SK-N-SH (cell line): ENCODE measurements around the gene GABRA1. TPM values are rescaled to one million over a fixed set of nuclear protein-coding genes. Genes with fewer than 3 reads are reported as not detected.

Experiments
- CTCF ChIA-PET: fragments of 300-600, 350-600 bp; formaldehyde crosslinking; extraction: SDS; loops from one replicate; lab custom pipeline; 2021; lab: Yijun Ruan, JAX
- POLR2A ChIA-PET: fragments of 350-600 bp; sonication (Branson Sonifier 250); formaldehyde crosslinking; extraction: SDS; loops from one replicate; lab custom pipeline; 2020; ENCODE audit warnings: antibody characterized with exemption, inconsistent platforms; lab: Yijun Ruan, JAX
- DNase-seq: peaks from one replicate; pipeline ENCODE4 v3.0.0; 2012
- H2AFZ ChIP-seq: fragments of 200-600 bp; sonication (generic); 2 replicates; pipeline ENCODE4 v1.8.1; 2016; ENCODE audit warnings: antibody characterized with exemption, mild to moderate bottlenecking, low read depth
- H3F3A ChIP-seq: fragments of 200-600 bp; sonication (generic); replicated peaks from 2 replicates; pipeline ENCODE3; 2016; ENCODE audit warnings: antibody characterized with exemption, mild to moderate bottlenecking; ENCODE audit not compliant: insufficient read depth
- H3K27ac ChIP-seq, 2 experiments: fragments of 200-500 bp in 1 of 2; fragments of 200-600 bp in 1 of 2; sonication (Bioruptor generic) in 1 of 2; sonication (generic), shearing (Covaris generic) in 1 of 2; 2 replicates each; pipeline versions ENCODE4 v1.5.1 to v1.6.1; 2014 to 2016; ENCODE audit warnings: low read depth in 2 of 2, inconsistent platforms in 1 of 2, low read length in 1 of 2, mild to moderate bottlenecking in 1 of 2, mixed read lengths in 1 of 2
- H3K27me3 ChIP-seq: fragments of 200-600 bp; sonication (generic), shearing (Covaris generic); 2 replicates; pipeline ENCODE4 v1.6.1; 2016; ENCODE audit warnings: mixed run types; ENCODE audit not compliant: insufficient read depth
- H3K36me3 ChIP-seq, 2 experiments: fragments of 200-500 bp in 1 of 2; fragments of 200-600 bp in 1 of 2; sonication (Bioruptor generic) in 1 of 2; sonication (generic) in 1 of 2; replicated peaks in 1 of 2; 2 replicates each; pipeline versions ENCODE3 to v1.5.1; 2014 to 2016; ENCODE audit warnings: low read length in 1 of 2, mild to moderate bottlenecking in 1 of 2; ENCODE audit not compliant: insufficient read depth in 2 of 2, control insufficient read depth in 1 of 2
- H3K4me1 ChIP-seq, 2 experiments: fragments of 200-500 bp in 1 of 2; fragments of 200-600 bp in 1 of 2; sonication (Bioruptor generic) in 1 of 2; sonication (generic), shearing (Covaris generic) in 1 of 2; 2 replicates each; pipeline versions ENCODE4 v1.5.1 to v1.6.1; 2014 to 2016; ENCODE audit warnings: low read depth in 1 of 2, low read length in 1 of 2, mixed run types in 1 of 2; ENCODE audit not compliant: insufficient read depth in 2 of 2, control insufficient read depth in 1 of 2
- H3K4me2 ChIP-seq: fragments of 200-600 bp; sonication (generic), shearing (Covaris generic); 2 replicates; pipeline ENCODE4 v1.6.1; 2017; ENCODE audit warnings: mixed run types
- H3K4me3 ChIP-seq, 2 experiments: fragments of 200-500 bp in 1 of 2; fragments of 200-600 bp in 1 of 2; sonication (Bioruptor generic) in 1 of 2; sonication (generic), shearing (Covaris generic) in 1 of 2; 2 replicates each; pipeline versions ENCODE4 v1.5.1 to v1.8.1; 2014 to 2016; ENCODE audit warnings: low read depth in 2 of 2, inconsistent platforms in 1 of 2, low read length in 1 of 2, mild to moderate bottlenecking in 1 of 2, mixed read lengths in 1 of 2, moderate library complexity in 1 of 2
- H3K79me2 ChIP-seq: fragments of 200-600 bp; sonication (generic); 2 replicates; pipeline ENCODE4 v1.8.1; 2017; ENCODE audit warnings: mild to moderate bottlenecking; ENCODE audit not compliant: insufficient read depth
- H3K9ac ChIP-seq: fragments of 200-600 bp; sonication (generic); 2 replicates; pipeline ENCODE4 v1.6.1; 2017; ENCODE audit warnings: mixed run types
- H3K9me2 ChIP-seq: fragments of 200-600 bp; sonication (generic); 2 replicates; pipeline ENCODE4 v1.6.1; 2017; ENCODE audit warnings: mixed run types
- H3K9me3 ChIP-seq: fragments of 200-600 bp; sonication (generic); 2 replicates; pipeline ENCODE4 v1.6.1; 2017; ENCODE audit warnings: mixed run types, mild to moderate bottlenecking, moderate library complexity
- H4K20me1 ChIP-seq: fragments of 200-600 bp; sonication (generic); 2 replicates; pipeline ENCODE4 v1.6.1; 2017; ENCODE audit warnings: mild to moderate bottlenecking, mixed run types; ENCODE audit not compliant: insufficient read depth
- EP300 ChIP-seq, 2 experiments: IDR thresholded peaks; 2 replicates each; pipeline versions ENCODE4 v1.4.0 to v1.6.1; 2012; ENCODE audit warnings: borderline replicate concordance in 1 of 2, low read depth in 1 of 2, low read length in 1 of 2
- EZH2phosphoT487 ChIP-seq: fragments of 200-600 bp; sonication (generic); IDR thresholded peaks from 2 replicates; pipeline ENCODE4 v1.6.1; 2017; ENCODE audit warnings: low read depth, mixed run types, mild to moderate bottlenecking, antibody characterized with exemption, moderate library complexity, borderline replicate concordance
- FOSL2 ChIP-seq: IDR thresholded peaks from 2 replicates; pipeline ENCODE4 v1.4.0; 2012; ENCODE audit warnings: low read depth, mild to moderate bottlenecking, moderate library complexity, borderline replicate concordance
- FOXJ3 ChIP-seq: sonication (generic); formaldehyde crosslinking; IDR thresholded peaks from 2 replicates; pipeline ENCODE4 v1.5.1; 2020; ENCODE audit warnings: mild to moderate bottlenecking, missing genetic modification reagents
- IRF3 ChIP-seq: fragments of 150-350 bp; IDR thresholded peaks from 2 replicates; pipeline ENCODE4 v1.6.1; 2016; ENCODE audit warnings: mild to moderate bottlenecking, low read depth, low read length
- RAD21 ChIP-seq: IDR thresholded peaks from 2 replicates; pipeline ENCODE4 v1.6.1; 2012; ENCODE audit warnings: mild to moderate bottlenecking, low read length
- RFX5 ChIP-seq: IDR thresholded peaks from 2 replicates; pipeline ENCODE4 v1.6.1; 2012; ENCODE audit warnings: mild to moderate bottlenecking, improper control_type of control experiment, low read length
- TCF12 ChIP-seq: IDR thresholded peaks from 2 replicates; pipeline ENCODE4 v1.4.0; 2012
- USF2 ChIP-seq: fragments of 150-350 bp; IDR thresholded peaks from 2 replicates; pipeline ENCODE4 v1.6.1; 2017; ENCODE audit warnings: antibody characterized with exemption, low read length, low read depth, borderline replicate concordance
- WGBS: methylation state at CpG from one replicate; pipeline ENCODE4 v1.1.6; 2017; ENCODE audit warnings: low lambda C conversion rate; 5-methylcytosine and 5-hydroxymethylcytosine counted together
- polyA plus RNA-seq, 3 experiments: library from polyadenylated mRNA; depleted of rRNA; stranded (reverse); fragments of >200 nt; gene quantifications; 2 replicates each; pipeline ENCODE4 v1.2.3, GENCODE V29; 2012

The GABRA1 gene
- polyA plus RNA-seq, 1 of the 3 experiments (the other 2 are of a cell fraction) = not detected

- no peak for TF ChIP-seq FOSL2
- TF ChIP-seq EP300 (IDR thresholded peaks at IDR 0.05; ENCODE audit: borderline replicate concordance in 1 of 2, low read depth in 1 of 2, low read length in 1 of 2) = no peak
- TF ChIP-seq TCF12 = no peak
- no peak for TF ChIP-seq RFX5
These were observed 53.1 kb downstream of the GABRA1 start (continued) for GRCh38 chr5:161900981-161901380.

GRCh38 chr5:161921781-161922180 is 73.9 kb downstream of the GABRA1 start:
- no peaks in the 10 kb centered on the region for H3K9me3 ChIP-seq
- no peak overlapping the region for H2AFZ ChIP-seq
- no peak overlapping the region for H3K27ac ChIP-seq
- TF ChIP-seq EZH2phosphoT487 = no peak
- no peaks in the 10 kb centered on the region for H3K79me2 ChIP-seq
- no peaks in the 10 kb centered on the region for H3K27me3 ChIP-seq
- no peak overlapping the region for H3K4me2 ChIP-seq
- no peak for DNase-seq
- no peak overlapping the region for H3K4me3 ChIP-seq
- H3F3A ChIP-seq = no peaks in the 10 kb centered on the region
- POLR2A ChIA-PET = no interaction called here
- CTCF ChIA-PET = no interaction called here
- H4K20me1 ChIP-seq = no peaks in the 10 kb centered on the region
- no peaks in the 10 kb centered on the region for H3K4me1 ChIP-seq
- 0% methylated on average over 1 of the region's 1 CpG for WGBS
- H3K36me3 ChIP-seq = no peaks in the 10 kb centered on the region
- H3K9me2 ChIP-seq = no peaks in the 10 kb centered on the region
- no peak overlapping the region for H3K9ac ChIP-seq

- POLR2A ChIA-PET = no interaction called here
- Histone ChIP-seq H3F3A (no peaks in the 10 kb centered on the region), H3K27me3 (no peaks in the 10 kb centered on the region), H3K9me2 (no peaks in the 10 kb centered on the region), H3K27ac (no peak overlapping the region), H4K20me1 (no peaks in the 10 kb centered on the region), H3K4me3 (no peak overlapping the region), H3K9ac (no peak overlapping the region), H3K9me3 (no peaks in the 10 kb centered on the region), H2AFZ (no peak overlapping the region), H3K79me2 (no peaks in the 10 kb centered on the region), H3K4me1 (no peaks in the 10 kb centered on the region), H3K36me3 (no peaks in the 10 kb centered on the region), H3K4me2 (no peak overlapping the region)
- WGBS = 31% methylated on average over 3 of the region's 3 CpGs
- no peak for DNase-seq
- CTCF ChIA-PET = no interaction called here
- no peak for TF ChIP-seq USF2
- no peak for TF ChIP-seq FOXJ3 (CRISPR knock-in tag)
- no peak for TF ChIP-seq IRF3
- TF ChIP-seq RAD21 = no peak
These were observed 76.3 kb downstream of the GABRA1 start for GRCh38 chr5:161924270-161924669.
